ENCODE data around the gene YEATS4. TPM values are rescaled to one million over a fixed set of nuclear protein-coding genes. Genes with fewer than 3 reads are reported as not detected.

Gene YEATS4
- total RNA-seq, 1 donor from 2014 or later: 11.1 TPM

DNA sequence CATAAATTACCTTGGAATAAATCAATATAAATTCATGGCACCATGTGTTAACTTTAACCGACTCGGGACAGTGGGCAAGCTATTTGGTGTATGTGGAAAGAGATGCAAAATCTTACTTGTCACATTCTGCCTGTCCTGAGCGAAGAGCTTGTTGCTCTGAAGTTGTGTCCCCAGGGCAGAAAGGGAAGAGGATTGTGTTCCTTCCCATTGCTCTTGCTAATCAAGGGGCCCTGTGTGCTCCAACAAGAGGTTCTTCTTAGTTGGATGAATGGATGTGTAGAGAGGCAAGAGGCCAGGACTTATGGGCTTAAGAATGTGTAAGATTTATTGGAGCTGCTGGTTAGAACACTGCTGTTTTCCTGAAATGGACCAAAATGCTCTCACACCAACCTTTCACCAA, 74.1 kb downstream of the YEATS4 start:
- DNase-seq: no peak

DNA sequence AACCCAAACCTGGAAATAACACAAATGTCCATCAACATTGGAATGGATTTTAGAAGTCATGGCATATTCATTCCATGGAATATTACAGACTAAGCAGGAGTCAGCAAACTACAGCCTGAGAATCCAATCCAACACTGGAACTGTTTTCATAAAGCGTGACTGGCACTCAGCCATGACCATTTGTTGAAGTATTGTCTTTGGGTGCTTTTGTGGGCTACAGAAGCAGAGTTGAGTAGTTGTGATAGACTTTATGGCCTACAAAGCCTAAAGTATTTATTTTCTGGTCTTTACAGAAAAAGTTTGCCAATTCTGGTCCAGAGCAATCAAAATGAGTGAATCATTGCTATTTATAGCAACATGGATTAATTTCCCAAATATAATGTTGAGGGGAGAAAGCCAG, 76.1 kb downstream of the YEATS4 start:
- no peak for DNase-seq

DNA sequence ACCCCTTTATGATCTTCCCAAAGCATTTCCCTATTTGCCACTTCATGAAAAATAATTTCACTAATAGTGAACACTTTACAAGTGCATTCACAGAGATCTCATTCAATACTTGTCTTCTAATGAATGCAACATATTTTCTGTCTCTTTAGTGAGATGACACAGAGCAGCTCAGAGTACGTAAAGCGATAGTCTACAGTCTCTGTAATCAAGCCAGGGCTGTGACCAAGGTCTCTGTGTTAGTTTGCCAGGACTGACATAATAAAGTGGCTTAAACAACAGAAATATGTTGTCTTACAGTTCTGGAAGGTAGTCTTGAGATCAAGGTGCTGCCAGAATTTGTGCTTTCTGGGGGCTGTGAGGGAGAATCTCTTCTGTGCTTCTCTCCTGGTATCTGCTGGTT, 77.5 kb downstream of the YEATS4 start:
- no peak for DNase-seq

DNA sequence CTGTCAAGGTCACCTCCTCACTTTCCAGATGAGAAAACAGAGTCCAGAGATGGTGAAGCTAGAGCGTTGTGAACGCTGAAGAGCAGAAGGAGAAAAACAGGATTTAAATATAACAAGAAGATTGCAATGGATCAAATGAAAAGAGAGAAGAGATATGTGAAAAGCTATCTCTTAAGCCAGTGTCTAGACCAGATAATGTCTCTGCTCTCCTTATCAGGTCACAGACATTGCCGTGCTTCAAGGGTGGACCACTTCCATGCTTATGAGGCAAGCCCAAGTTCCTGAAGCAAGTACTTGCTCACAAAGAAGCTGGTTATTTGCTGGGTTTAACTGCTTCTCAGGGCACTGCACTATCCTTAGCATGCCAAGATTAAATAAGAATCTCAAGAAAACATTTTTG, 79.0 kb downstream of the YEATS4 start:
- no peak for DNase-seq

DNA sequence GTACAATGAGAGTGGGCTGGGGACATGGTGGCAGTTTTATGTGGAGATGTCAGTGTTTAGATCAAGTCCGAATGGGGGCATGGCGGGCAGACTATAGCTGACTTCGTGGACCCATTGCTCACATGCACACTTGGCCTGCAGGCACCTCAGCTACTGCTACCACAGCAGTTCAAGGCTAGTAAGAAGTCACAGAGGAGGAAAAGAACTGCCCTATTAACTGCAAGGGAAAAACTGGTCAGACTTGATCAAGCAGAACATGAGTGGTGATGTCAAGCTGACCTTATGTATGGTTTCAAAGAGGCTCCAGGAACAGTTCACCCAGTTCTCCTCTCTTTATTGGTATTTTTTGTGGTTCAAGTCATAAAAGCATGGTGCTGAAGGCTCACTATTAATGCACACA, 80.5 kb downstream of the YEATS4 start:
- DNase-seq: no peak

Small RNA genes lying within 50 kb of the gene (small RNA-seq; reads per million reads assigned to genes)
- gene RN7SL804P (ENCODE audit: low replicate concordance): not detected

Other genes with a start within 250 kb of the YEATS4 start
- gene CPSF6, start 120.2 kb upstream of the YEATS4 start, total RNA-seq: 54.3 TPM
- gene LYZ, start 11.4 kb upstream of the YEATS4 start, total RNA-seq: 32.8 TPM
- 66.4 TPM for gene FRS2, start 110.6 kb downstream of the YEATS4 start, total RNA-seq
- gene CCT2, start 225.7 kb downstream of the YEATS4 start, total RNA-seq: 172 TPM

Data from tongue (tissue), 3 donors.